Urothelium cell line (cell line): Measurements from ENCODE around the gene GPR84.
"Not testable (repeated sequence)": the region's sequence is repeated elsewhere in the genome, so short reads cannot be mapped to it uniquely, and the experiment has no call there.

Experiments used
- DNase-seq: peaks from one replicate; pipeline ENCODE4 v3.0.0; 2011; ENCODE audit warnings: low spot score, mixed read lengths
- FAIRE-seq: peaks from 2 replicates; lab custom pipeline; 2011; peaks lifted over from hg19 to GRCh38; lab: Jason Lieb, UNC

Gene GPR84

DNA sequence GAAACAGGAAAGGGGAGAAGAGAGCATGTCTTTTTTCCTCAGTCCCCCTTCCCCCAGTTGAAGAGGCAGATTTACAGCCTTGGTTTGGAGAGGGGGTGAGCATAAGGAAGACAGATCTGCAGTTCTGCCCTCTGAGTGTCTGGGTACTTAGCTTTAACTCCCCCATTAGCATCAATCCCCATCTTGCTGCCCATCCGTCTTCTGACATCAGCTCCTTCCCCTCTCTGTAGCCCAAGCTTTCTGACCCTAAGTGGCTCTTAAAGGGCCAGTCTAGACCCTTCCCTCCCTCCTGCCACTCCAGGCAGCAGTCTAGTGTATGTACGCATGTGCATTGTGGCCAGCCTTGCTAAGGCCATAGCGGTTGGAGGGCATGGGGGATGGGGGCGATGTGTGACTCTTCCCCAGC, 7.3 kb downstream of the GPR84 start:
- FAIRE-seq (no peak), DNase-seq (no peak)

DNA sequence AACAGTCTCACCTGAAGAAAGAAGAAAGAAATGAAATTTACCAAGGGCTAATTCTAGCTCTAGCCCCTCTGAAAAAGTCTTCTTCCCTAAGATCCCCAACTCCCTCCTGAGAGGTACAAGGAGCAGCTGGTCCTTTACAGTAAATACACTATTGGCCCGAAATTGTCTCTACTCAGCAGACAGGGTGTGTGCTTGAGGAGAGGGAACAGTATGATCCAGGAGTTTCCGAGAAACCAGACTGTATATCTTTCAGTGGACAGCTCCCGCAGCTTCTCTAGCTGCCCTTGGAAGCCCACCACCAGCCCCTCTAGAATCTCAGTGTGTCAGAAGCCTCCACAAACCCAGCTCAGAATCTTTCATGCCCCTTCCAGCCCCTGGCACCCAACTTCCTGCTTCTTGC, 8.1 kb downstream of the GPR84 start:
- DNase-seq (no peak), FAIRE-seq (no peak)

DNA sequence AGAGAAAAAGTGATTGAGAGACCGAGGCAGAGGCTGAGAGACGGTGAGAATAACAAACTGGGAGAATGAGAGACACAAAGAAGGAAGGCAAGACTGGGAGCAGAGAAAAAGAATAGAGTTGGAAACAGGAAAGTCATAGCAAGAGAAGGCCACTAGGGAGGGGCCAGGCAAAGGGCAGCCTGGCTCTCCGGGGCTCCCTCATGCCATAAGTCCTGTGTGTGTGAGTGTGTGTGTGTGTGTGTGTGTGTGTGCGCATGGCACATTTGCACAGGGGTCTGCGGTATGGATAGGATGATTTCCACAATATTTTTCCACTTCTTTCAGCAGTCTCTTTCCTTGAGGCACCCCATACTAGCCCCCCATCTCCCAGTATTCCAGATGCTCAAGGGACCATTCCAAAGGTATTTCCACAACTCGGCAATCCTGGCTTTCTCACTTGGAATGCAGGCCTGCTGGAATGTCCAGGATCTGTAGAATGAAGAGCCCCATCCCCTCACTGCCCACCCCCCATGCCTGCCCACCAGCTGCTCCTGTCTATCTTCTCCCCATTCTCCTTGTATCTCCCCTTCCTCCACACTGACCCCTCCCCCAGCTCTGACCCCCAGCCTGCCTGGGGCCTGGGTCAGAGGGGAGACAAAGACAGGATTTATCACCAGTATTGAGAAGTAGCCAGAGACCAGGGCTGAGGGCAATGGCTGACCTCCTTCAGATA, 9.0 kb downstream of the GPR84 start:
- DNase-seq (no peak), FAIRE-seq (no peak)

DNA sequence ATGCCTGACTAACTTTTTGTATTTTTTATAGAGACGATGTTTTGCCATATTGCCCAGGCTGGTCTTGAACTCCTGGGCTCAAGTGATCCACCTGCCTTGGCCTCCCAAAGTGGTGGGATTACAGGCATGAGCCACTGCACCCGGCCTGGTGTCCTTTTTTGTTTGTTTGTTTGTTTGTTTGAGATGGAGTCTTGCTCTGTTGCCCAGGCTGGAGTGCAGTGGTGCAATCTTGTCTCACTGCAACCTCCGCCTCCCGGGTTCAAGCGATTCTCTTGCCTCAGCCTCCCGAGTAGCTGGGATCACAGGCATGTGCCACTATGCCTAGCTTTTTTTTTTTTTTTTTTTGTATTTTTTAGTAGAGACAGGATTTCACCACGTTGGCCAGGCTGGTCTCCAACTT, 10.0 kb downstream of the GPR84 start:
- not testable (repeated sequence) for DNase-seq, FAIRE-seq

DNA sequence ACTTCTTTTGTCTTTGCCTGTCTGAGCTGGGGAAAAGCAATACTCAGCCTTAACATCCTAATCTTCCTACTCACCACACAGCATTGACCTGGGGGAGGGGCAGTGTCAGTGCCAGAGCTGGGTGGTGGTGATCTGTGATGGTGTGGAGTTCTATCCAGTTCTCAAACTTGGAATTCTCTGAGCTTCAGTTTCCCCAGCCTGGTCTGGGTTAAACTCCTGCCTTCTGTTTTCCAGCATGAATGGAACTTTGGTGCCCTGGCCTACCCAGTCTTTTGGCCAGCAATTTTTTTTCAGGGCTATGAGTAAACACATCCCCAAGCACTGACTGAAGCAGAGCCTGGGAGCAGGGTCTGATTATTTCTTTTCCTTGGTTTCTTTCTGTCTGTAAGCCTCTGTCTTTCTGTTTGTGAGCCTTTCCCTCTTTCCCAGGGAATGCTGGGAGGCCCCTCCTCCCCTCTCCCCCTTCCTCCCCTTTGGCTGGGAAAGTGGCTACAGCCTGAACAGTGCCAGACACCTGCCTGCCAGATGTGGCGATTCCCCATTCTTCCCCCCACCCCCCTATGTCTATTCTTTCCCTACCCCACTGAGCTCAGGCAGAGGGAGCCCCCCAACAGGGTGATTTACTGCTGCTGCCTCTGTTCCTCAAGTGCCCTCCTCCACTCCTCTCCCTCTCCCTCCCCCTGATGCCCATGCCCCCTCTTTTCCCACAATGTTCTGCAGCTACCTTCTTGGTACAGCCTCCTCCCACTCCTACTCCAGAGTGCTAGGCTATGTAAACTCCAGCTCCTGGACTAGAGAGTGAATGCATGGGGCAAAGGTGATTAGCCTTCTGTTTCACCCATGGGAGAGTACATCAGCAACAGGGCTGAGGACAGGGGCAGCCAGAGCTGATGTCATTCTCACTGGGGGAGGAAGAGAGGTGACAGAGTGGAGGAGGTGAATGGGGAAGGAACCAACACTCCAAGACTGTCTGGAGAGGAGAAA, 11.1 kb downstream of the GPR84 start:
- DNase-seq: no peak
- no peak for FAIRE-seq

DNA sequence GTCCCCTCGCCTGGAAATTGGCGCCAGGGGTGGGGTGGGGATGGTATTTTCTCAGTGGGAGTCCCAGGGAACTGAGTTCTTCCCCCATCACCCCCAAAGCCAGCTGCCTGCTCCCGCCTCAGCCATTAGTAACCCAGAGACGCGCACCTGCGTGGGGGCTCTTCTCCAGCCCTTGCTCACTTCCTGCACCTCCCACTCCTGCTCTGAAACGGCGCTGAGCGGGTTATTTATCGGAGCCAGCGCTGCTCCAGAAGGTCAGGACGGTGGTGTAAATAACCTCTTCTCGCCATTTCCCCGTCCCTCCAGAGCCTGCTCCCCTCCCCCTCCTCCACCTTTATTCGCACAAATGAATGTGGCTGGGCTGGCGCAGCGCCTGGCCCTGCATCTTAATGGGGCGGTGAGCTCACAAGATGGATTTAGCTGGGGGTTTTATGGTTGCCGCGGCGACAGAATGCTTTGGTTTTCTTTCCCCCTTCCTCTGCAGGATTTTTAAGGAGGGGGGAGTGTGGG, 12.2 kb downstream of the GPR84 start:
- DNase-seq (no peak), FAIRE-seq (no peak)

DNA sequence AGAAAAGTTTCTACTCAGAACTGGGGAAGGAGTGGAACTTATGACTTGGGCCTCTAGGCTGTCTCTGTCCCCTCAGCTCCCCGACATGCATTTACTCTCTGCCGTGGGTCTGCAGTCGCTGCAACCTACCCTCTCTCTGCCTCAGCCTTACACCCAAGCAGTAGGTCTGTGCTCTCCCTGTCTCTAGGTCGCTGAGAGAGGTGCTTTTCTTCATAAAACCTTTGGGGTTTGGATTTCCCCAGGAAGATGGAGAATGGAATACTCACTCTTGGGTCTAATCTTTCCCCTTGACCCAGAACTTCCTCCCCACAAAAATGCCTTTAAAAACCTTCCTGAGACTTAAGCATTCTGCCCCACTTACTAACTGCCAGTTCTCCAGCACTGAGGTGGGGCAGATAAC, 12.9 kb downstream of the GPR84 start:
- FAIRE-seq (no peak), DNase-seq (no peak)

DNA sequence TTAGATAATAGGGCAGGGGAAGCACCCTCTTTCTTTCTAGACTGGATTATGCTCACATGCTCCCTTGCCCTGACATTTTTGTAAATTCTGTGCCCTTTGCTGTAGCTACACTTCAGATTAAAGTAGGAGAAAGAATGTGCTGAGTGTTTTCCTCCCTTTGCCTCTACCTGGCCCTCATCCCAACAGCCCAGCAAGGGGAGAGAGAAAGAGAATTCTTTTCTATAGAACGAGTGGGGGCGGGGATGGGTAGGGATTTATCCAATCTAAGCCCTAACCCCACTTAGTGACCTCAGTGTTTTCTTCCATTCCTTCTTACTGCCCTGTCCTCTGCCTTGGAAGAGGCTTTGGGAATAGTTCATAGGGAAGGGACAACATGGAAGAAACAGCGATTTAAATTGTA, 13.5 kb downstream of the GPR84 start:
- FAIRE-seq (no peak), DNase-seq (no peak)

DNA sequence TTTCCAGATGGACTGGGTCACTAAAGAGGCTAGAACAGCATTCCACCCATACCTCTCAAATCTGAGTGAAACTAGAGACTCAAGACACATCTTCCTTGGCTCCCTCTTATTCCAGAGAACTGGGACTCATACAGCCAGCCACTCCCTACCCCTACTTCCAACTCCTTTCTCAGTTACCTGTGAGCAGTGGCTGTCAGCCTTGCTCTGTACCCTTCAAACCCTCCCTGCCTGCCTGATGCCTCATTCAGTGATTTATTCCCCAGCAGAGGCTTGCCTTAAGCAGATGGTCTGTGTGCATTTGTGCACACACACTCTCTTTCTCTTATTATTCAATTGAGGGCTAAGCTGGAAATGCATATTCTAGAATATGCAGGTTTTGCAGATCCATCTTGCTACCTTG, 14.6 kb downstream of the GPR84 start:
- FAIRE-seq (no peak), DNase-seq (no peak)

DNA sequence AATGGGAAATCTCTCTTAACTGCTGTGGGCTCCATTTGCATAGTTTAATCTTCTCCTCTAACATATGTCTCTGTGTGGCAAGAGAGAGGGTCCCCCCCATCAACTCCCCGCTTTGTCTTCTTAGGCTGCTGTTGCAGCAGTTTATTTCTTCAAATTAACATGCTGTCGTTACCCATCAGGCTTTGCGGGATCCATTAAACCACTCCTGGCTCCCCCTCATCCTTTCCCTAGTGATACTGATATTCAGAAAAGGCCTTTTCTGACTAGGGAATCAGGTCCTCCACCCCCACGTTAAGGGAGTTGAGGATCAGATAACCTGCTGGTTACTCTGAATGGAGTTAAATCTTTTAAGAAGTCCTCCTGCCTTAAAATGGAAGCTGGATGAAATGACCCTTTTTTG, 15.2 kb downstream of the GPR84 start:
- no peak for DNase-seq

DNA sequence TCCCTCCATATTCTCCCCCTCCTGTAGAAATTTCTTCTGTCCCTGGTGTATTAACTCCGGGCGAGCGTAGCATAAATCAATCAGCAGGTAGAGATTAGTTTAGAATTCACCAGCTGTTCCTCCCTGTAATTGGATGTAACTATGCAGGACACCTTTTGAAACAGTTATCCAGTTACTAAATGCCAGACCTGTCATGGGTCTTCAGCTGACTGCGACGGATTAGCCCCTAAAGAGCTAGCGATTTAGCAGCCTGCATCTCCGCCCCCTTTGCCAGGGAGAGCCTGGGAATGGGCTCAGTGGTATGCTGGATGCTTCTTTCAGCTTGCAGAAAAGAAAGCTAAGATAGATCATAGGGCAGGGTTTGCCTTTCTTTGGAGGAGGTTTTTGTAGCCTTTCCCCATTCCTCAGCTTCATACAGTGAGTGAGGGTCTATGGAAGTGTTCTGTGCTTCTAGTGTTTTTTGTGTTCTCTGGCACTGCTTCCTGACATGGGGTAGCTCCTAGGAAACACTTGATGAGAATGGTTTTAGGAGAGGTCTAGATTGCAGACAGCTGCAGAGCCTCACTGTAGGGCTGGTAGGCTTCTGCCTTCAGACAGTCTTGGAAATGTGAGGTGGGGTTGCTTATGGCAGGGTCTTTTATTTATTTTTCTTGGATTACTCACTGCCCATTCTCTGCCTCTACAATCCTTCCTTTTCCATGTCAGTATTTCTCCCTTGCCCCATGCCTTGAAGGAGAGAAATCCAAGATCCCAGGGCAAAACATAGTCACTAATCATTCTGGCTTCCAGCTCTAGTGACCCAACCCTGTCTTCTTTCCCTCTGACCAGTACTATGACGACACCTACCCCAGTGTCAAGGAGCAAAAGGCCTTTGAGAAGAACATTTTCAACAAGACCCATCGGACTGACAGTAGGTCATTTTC, 22.6 kb downstream of the GPR84 start:
- no peak for DNase-seq
- no peak for FAIRE-seq

More for the DNA sequence above, 15.2 kb downstream of the GPR84 start:
- FAIRE-seq: no peak

DNA sequence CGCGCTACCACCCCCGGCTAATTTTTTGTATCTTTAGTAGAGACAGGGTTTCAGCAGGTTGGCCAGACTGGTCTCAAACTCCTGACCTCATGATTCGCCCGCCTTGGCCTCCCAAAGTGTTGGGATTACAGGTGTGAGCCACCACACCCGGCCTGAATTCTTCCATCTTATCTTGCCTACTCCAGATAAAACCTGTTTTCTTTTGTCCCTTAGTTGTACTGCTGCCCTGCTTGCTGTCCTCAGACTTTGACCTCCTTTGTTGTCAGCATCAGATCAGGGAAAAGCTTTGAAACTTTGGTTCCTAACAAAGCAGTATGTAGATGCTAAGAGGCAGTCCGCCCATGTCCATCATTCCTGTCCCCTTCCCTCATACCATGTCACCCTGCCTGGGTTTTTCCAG, 23.4 kb downstream of the GPR84 start:
- no peak for FAIRE-seq
- no peak for DNase-seq

DNA sequence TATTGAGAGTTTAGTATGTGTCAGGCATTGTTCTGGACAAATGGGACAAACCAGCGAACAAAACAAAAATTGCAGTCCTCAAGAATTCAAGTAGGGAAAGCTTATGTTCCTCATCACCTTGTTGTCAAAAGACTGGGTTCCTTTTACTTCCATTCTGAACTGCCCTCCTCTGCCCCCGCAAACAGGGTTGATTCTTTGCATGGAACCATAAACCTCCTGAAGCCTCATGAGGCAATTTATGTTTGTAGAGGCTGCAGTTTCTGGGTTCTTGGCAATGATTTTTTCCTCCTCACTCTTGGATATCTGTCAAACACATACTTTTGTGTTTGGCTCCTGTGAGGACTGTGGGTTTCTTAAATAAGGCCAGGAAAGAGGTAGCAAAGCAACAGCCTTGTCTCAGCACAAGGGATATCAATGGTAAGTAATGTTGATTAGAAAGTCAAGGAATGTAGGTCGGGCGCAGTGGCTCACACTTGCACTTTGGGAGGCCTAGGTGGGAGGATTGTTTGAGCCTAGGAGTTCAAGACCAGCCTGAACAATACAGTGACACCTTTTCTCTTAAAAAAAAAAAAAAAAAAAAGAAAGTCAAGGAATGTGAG, 25.5 kb downstream of the GPR84 start:
- DNase-seq (no peak), FAIRE-seq (no peak)

DNA sequence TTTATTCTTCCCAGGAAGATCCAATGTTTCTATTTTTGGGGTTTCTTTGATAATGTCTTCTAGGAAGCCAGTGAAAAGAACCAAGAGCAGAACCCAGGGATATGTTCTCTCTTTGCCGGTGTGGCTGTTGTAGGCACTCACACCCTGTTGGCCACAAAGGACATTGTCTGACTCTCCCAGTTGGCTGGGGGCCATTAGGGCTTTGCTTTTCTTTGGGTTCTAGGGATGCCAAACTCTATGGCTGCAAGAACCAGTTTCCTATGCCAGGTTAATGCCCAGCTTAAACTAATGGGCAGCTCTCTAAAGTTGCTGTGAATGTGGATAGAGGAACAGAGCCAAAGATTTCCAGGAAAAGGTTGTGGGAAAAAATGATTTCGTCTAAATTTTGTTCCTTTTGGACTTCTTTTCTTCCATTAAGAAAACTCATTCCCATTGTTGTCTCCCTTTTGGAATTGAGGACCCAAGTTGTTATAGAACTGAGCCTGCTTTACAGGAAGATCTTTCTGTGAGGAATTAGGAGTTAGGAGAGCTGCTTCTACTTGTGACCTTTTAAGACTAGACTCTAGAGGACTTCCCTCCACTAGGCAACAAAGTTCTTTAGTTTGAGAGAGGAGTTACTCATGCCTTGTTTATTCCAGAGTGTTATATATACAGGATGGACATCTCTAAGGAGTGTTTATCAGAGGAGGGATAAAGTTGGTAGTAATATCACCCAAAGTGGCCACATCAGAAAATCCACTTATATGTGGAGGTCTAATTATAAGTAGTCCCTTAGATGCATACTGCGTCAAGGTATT, 26.2 kb downstream of the GPR84 start:
- FAIRE-seq: no peak
- no peak for DNase-seq

DNA sequence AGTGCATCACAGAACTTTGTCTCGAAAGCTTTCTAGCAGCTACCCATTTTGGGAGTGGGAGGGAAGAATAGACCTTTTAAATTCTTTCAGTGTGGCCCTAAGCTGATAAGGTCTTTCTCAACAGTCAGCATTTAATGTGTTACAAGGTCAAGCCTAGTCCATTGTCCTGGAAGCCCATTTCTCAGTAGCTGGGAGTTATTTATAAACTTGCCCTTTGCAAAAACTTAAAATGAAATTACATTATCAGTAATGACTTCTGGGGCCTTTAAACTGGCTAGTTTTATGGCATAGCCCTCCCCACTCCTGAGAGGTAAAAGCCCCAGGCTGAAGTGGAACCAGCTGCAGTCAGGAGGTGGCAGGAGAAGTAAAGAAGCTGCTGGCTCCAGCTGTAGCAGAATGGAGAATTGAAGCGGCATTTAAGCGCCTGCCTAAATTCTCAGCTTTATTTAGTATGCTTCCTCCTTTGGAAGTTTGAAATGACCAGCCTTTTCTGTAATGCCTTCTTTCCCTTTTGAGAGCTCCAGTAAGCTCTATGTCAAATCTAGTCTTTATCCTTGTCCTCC, 26.9 kb downstream of the GPR84 start:
- DNase-seq (no peak), FAIRE-seq (no peak)

DNA sequence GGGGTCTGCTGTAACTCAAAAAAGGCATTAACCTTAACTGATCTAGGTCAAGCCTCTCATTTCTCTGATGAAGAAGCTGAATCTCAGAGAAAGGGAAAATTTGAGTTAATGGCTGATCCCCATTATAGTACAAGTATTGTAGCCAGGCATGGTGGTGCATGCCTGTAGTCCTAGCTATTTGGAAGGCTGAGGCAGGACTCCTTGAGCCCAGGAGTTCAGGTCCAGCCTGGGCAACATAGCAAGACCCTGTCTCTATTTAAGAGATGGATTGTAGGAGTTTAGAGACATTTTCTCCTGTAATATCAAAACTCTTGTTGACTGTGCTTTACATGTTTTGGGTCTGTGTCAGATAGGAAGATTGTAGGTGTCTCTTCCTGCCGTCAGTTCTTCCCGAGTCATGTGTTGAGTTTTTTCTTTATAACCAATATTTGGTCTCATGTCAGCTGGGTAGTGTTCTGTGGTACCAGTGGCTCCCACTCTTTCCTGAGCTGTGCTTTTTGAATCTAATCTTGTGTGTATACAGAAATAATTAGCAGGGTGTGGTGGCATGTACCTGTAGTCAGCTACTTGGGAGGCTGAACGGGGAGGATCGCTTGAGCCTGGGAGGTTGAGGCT, 30.8 kb downstream of the GPR84 start:
- DNase-seq: no peak
- FAIRE-seq: no peak

DNA sequence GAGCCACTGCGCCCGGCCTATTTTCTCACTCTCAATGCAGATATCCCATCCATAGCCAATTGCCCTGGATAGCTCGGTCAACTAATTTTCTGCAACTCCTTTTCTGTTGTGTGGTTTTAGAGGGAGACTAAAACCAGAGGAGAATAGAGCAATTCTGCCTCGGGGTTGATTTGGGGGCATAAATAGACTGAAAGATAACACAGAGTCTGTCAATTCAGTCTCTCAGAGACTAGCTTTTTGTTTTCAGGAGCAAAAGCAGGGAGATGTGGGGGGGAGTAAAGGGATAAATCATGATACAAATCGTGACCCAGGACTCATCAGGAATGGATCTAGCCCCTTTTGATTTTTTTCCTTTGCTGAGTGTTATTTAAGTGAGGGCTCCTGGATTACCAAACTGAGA, 32.8 kb downstream of the GPR84 start:
- DNase-seq (no peak), FAIRE-seq (no peak)

DNA sequence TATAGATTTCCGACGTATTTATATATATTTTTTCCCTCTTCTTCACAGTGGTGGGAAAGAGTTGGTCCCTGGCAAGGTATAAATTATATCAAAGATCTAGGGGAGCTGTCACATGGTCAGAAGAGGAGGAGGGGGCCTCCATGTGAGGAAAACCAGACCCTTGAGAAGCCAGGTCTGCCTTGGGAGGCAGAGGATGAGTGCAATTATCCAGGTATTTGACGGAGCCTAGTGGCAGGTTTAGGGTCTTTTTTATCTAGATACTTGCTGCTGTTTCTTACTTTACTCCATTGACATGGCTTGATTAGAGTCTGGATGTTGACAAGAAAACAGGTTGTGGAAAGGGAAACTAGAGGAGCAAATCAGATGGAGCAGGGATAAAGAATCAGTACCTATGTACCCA, 33.8 kb downstream of the GPR84 start:
- no peak for FAIRE-seq

DNA sequence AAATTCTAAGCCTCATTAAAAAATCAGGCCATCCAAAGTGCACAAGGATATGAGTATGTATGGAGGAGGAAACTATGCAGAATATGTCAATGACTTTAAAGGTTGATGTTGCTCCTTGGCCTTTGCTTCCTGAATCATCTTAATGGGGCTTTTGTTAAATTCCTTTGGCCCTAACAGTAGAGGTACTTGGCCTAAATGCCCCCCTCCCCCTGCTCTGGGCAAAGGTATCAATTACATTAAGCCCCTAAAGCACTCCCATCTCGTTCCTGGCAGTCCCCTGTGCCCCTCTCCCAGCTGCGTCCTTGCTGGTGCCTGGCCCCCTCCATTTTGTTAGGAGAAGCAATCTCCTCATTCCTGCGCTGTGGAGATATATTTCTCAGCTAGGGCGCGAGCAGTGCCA, 34.5 kb downstream of the GPR84 start:
- no peak for DNase-seq
- no peak for FAIRE-seq

More for the DNA sequence above, 33.8 kb downstream of the GPR84 start:
- no peak for DNase-seq
